CD8-positive, alpha-beta memory T cell (primary cell): Measurements from ENCODE around the gene TMEM170B. TPM values are rescaled to one million over a fixed set of nuclear protein-coding genes. Genes with fewer than 3 reads are reported as not detected.
A peak's percentile ranks its signal among the peaks of the same experiment; 100 is the strongest.
"Not testable (repeated sequence)": the region's sequence is repeated elsewhere in the genome, so short reads cannot be mapped to it uniquely, and the experiment has no call there.

Experiments used
- CTCF ChIA-PET: fragments of 350-600 bp; sonication (Branson Sonifier 250); formaldehyde crosslinking; loops from one replicate; lab custom pipeline; 2021; ENCODE audit warnings: antibody characterized with exemption; lab: Charles Lee
- POLR2A ChIA-PET: fragments of 350-600 bp; sonication (Branson Sonifier 250); formaldehyde crosslinking; loops from one replicate; lab custom pipeline; 2021; ENCODE audit warnings: antibody characterized with exemption; lab: Charles Lee
- DNase-seq, 5 donors: peaks; one replicate each; pipeline versions ENCODE4 v3.0.0 to v3.0.0-alpha.2; 2020 to 2022; ENCODE audit warnings: mixed read lengths in 1 of 5
- H3K27ac ChIP-seq: one replicate; pipeline ENCODE4 v1.7.0; 2013; ENCODE audit warnings: low read depth, mild to moderate bottlenecking, low read length, moderate library complexity
- H3K27me3 ChIP-seq: 2 replicates; pipeline ENCODE4 v1.7.0; 2013; ENCODE audit warnings: low read length, mild to moderate bottlenecking; ENCODE audit not compliant: insufficient read depth, poor library complexity, severe bottlenecking
- H3K36me3 ChIP-seq: 2 replicates; pipeline ENCODE4 v1.7.0; 2013; ENCODE audit warnings: mild to moderate bottlenecking, low read length, moderate library complexity; ENCODE audit not compliant: insufficient read depth
- H3K4me1 ChIP-seq: 2 replicates; pipeline ENCODE4 v1.7.0; 2013; ENCODE audit warnings: mild to moderate bottlenecking, low read length, moderate library complexity; ENCODE audit not compliant: insufficient read depth
- H3K4me3 ChIP-seq: 2 replicates; pipeline ENCODE4 v1.7.0; 2013; ENCODE audit warnings: mild to moderate bottlenecking, low read length
- H3K9me3 ChIP-seq: 2 replicates; pipeline ENCODE4 v1.7.0; 2013; ENCODE audit warnings: mild to moderate bottlenecking, low read length
- H3K27ac Mint-ChIP-seq, 8 donors: one replicate each; pipeline ENCODE4 v1.8.0; 2020 to 2021; ENCODE audit warnings: mixed read lengths in 8 of 8, mild to moderate bottlenecking in 6 of 8, inconsistent platforms in 3 of 8, moderate library complexity in 3 of 8
- H3K27me3 Mint-ChIP-seq, 2 donors: one replicate each; pipeline ENCODE4 v1.8.0; 2020 to 2021; ENCODE audit warnings: mixed read lengths in 2 of 2, mild to moderate bottlenecking in 1 of 2, moderate library complexity in 1 of 2
- H3K36me3 Mint-ChIP-seq, 3 donors: one replicate each; pipeline ENCODE4 v1.8.0; 2020 to 2021; ENCODE audit warnings: mixed read lengths in 3 of 3, inconsistent platforms in 1 of 3, mild to moderate bottlenecking in 1 of 3
- H3K4me1 Mint-ChIP-seq, 3 donors: one replicate each; pipeline ENCODE4 v1.8.0; 2020 to 2021; ENCODE audit warnings: mixed read lengths in 3 of 3, inconsistent platforms in 1 of 3, mild to moderate bottlenecking in 1 of 3
- H3K4me3 Mint-ChIP-seq, 7 donors: one replicate each; pipeline ENCODE4 v1.8.0; 2020 to 2021; ENCODE audit warnings: mixed read lengths in 7 of 7, mild to moderate bottlenecking in 6 of 7, moderate library complexity in 4 of 7, inconsistent platforms in 2 of 7
- H3K9me3 Mint-ChIP-seq, 5 donors: one replicate each; pipeline ENCODE4 v1.8.0; 2020 to 2022; ENCODE audit warnings: mixed read lengths in 5 of 5, mild to moderate bottlenecking in 3 of 5, moderate library complexity in 2 of 5, inconsistent platforms in 1 of 5
- polyA plus RNA-seq: library from polyadenylated mRNA; unstranded; fragments of 300-500 nt; fragmentation: Illumina TruSeq; gene quantifications from one replicate; pipeline ENCODE4 v1.2.3, GENCODE V29; 2021
- total RNA-seq, 2 experiments: library from RNA; stranded (reverse); gene quantifications; one replicate each; pipeline ENCODE4 v1.2.3, GENCODE V29; 2021

Gene TMEM170B
- total and polyA plus RNA-seq, 3 experiments from 2014 or later, result 0.30 to 2.7 (median 2.6) TPM

DNA sequence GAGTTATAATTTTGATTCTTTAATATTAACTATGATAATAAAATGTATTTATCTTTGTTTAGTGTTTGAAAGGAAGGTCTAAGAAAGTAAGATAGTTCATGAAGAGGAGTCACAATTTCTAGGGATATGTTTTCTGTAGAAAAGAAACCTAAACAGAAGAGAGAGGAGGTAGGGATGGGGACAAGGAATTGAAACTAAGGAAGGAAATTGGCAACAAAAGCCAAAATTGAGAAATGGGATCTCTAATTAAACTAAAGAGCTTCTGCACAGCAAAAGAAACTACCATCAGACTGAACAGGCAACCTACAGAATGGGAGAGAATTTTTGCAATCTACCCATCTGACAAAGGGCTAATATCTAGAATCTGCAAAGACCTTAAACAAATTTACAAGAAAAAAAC lies 10.3 kb downstream of the TMEM170B start:
- H3K27me3 ChIP-seq, H3K4me3 Mint-ChIP-seq, DNase-seq, H3K36me3 ChIP-seq, H3K4me1 Mint-ChIP-seq, H3K4me1 ChIP-seq, H3K9me3 ChIP-seq, H3K27me3 Mint-ChIP-seq, POLR2A ChIA-PET, H3K4me3 ChIP-seq, H3K27ac ChIP-seq, H3K36me3 Mint-ChIP-seq, H3K9me3 Mint-ChIP-seq, CTCF ChIA-PET: not testable (repeated sequence)
- peak overlapping the region in 1 of 8 donors; percentile 11 for H3K27ac Mint-ChIP-seq

DNA sequence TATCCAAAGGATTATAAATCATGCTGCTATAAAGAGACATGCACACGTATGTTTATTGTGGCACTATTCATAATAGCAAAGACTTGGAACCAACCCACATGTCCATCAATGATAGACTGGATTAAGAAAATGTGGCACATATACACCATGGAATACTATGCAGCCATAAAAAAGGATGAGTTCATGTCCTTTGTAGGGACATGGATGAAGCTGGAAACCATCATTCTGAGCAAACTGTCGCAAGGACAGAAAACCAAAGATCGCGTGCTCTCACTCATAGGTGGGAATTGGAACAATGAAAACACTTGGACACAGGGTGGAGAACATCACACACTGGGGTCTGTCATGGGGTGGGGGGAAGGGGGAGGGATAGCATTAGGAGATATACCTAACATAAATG lies 11.0 kb downstream of the TMEM170B start:
- not testable (repeated sequence) for H3K36me3 Mint-ChIP-seq

DNA sequence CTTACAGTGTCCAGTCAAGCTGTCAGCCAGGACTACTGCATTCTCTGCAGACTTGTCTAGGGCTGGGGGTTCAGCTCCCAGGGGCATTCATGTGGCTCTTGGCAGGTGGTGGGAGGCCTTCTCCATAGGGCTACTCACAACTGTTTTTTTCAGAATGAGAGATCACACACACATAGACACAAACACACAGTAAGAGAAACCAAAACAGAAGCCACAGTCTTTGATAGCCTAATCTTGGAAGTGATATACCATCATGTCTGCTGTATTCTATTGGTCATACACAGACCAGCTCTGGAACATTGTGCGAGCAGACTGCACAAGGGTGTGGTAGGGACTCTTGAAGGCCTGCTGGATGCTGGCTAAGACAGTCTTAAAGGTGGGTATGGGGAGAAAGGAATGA lies 13.5 kb downstream of the TMEM170B start:
- H3K4me1 Mint-ChIP-seq, result peaks cover 0 to 5% (median 0%) of the 10 kb centered on the region in 3 donors
- H3K9me3 Mint-ChIP-seq, result no peaks in the 10 kb centered on the region
- no peak overlapping the region for H3K4me3 Mint-ChIP-seq
- H3K27ac Mint-ChIP-seq, result peak overlapping the region in 2 of 8 donors; percentile 19 to 49
- H3K36me3 Mint-ChIP-seq, result peaks cover 0 to 2% (median 0%) of the 10 kb centered on the region in 3 donors
- Histone ChIP-seq H3K27me3 (no peaks in the 10 kb centered on the region), H3K4me1 (no peaks in the 10 kb centered on the region), H3K36me3 (no peaks in the 10 kb centered on the region), H3K27ac (no peak overlapping the region), H3K4me3 (no peak overlapping the region), H3K9me3 (no peaks in the 10 kb centered on the region)
- H3K27me3 Mint-ChIP-seq, result no peaks in the 10 kb centered on the region
- ChIA-PET POLR2A (no interaction called here), CTCF (no interaction called here)
- no peak for DNase-seq

More for the DNA sequence above, 11.0 kb downstream of the TMEM170B start:
- POLR2A ChIA-PET, H3K27ac ChIP-seq, H3K27ac Mint-ChIP-seq, H3K4me3 ChIP-seq, H3K4me1 Mint-ChIP-seq, H3K9me3 ChIP-seq, H3K27me3 Mint-ChIP-seq, CTCF ChIA-PET, DNase-seq, H3K27me3 ChIP-seq, H3K36me3 ChIP-seq, H3K4me3 Mint-ChIP-seq, H3K4me1 ChIP-seq, H3K9me3 Mint-ChIP-seq: not testable (repeated sequence)

DNA sequence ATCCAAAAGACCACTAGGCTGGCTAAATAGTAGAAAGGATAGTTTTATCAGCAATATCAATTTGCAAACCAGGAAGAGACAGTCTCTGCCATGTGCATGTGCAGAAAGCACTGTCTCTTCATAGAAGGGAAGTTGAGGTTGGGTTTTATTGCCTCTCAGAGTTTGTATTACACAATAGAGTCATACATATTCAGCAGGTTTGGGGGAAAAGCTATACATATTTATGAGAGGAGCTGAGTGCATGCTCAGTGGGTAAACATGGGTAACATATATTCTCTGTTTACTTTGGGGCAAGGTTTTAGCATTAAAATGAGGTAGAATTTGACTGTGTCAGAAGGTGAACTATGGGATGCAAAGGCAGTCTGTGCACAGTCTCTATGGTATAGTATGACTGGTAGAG lies 14.9 kb downstream of the TMEM170B start:
- Histone ChIP-seq H3K9me3 (no peaks in the 10 kb centered on the region), H3K27me3 (no peaks in the 10 kb centered on the region), H3K4me1 (no peaks in the 10 kb centered on the region), H3K27ac (no peak overlapping the region), H3K4me3 (no peak overlapping the region), H3K36me3 (no peaks in the 10 kb centered on the region)
- H3K36me3 Mint-ChIP-seq, result peaks cover 0 to 2% (median 0%) of the 10 kb centered on the region in 3 donors
- no peaks in the 10 kb centered on the region for H3K9me3 Mint-ChIP-seq
- no peak for DNase-seq
- POLR2A ChIA-PET, result no interaction called here
- peaks cover 0 to under 1% of the 10 kb centered on the region in 2 donors for H3K27me3 Mint-ChIP-seq
- CTCF ChIA-PET, result interaction anchor here (1.2 kb wide), 1 partner anchor 14 kb away, joined by 3 read pairs; no protein-coding TSS in a partner anchor
- no peak overlapping the region for H3K27ac Mint-ChIP-seq
- peaks cover 0 to 5% (median 0%) of the 10 kb centered on the region in 3 donors for H3K4me1 Mint-ChIP-seq
- H3K4me3 Mint-ChIP-seq, result no peak overlapping the region

DNA sequence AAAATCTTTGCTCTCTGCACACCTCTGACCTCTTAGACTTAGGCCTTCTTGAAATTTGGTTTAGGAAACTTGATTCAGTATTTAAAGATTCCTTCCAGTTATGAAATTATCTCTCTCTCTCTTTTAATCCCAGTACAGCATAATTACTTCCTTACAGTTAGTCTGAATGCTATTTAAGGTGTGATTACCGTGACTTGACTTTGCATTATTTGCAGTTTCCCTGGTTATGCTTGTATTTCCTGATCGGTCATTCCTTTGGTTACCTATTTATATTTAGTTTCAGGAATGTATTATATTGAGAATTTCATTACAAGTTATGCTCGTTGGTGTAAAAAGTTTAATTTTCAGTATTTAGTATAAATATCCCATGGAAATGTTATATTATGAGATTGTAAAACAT lies 16.3 kb downstream of the TMEM170B start:
- no peak overlapping the region for H3K27ac Mint-ChIP-seq
- Histone ChIP-seq H3K4me1 (no peaks in the 10 kb centered on the region), H3K27me3 (no peaks in the 10 kb centered on the region), H3K36me3 (no peaks in the 10 kb centered on the region), H3K9me3 (no peaks in the 10 kb centered on the region), H3K4me3 (no peak overlapping the region), H3K27ac (no peak overlapping the region)
- H3K27me3 Mint-ChIP-seq, result peaks cover 0 to 3% of the 10 kb centered on the region in 2 donors
- ChIA-PET POLR2A (interaction anchor here (0.7 kb wide), 1 partner anchor 16 kb away, joined by 3 read pairs; the partner anchor contains the start of gene TMEM170B), CTCF (no interaction called here)
- H3K9me3 Mint-ChIP-seq, result no peaks in the 10 kb centered on the region
- H3K4me1 Mint-ChIP-seq, result peaks cover 0 to 5% (median 0%) of the 10 kb centered on the region in 3 donors
- no peak for DNase-seq
- H3K36me3 Mint-ChIP-seq, result peaks cover 0 to 2% (median 0%) of the 10 kb centered on the region in 3 donors
- H3K4me3 Mint-ChIP-seq, result no peak overlapping the region

DNA sequence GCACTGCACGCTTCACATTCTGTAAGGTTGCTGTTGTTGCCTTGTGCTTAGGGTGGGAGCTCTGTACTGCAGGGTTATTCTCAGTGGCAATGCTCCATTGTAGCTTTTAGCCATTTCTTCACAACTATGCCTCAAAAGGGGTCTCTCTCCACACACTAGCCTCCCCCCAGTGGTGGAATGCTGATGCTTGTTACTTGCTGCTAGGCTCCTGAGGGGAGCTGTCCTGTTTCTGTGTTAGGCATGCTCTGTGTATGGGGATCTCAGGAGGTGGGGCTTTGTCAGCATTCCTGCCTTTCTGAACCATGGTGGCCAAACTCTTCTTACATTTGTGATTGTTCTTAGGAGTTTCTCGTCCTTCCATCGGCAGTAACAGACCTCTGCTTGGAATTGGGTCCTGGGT lies 18.8 kb downstream of the TMEM170B start:
- peaks cover 0 to 2% (median 0%) of the 10 kb centered on the region in 3 donors for H3K36me3 Mint-ChIP-seq
- Histone ChIP-seq H3K36me3 (no peaks in the 10 kb centered on the region), H3K27ac (no peak overlapping the region), H3K27me3 (no peaks in the 10 kb centered on the region), H3K4me3 (no peak overlapping the region), H3K4me1 (no peaks in the 10 kb centered on the region), H3K9me3 (no peaks in the 10 kb centered on the region)
- H3K4me3 Mint-ChIP-seq, result no peak overlapping the region
- no peaks in the 10 kb centered on the region for H3K9me3 Mint-ChIP-seq
- DNase-seq, result no peak
- H3K4me1 Mint-ChIP-seq, result peaks cover 0 to 5% (median 0%) of the 10 kb centered on the region in 3 donors
- ChIA-PET POLR2A (no interaction called here), CTCF (no interaction called here)
- no peak overlapping the region for H3K27ac Mint-ChIP-seq
- H3K27me3 Mint-ChIP-seq, result peaks cover 0 to 3% of the 10 kb centered on the region in 2 donors

DNA sequence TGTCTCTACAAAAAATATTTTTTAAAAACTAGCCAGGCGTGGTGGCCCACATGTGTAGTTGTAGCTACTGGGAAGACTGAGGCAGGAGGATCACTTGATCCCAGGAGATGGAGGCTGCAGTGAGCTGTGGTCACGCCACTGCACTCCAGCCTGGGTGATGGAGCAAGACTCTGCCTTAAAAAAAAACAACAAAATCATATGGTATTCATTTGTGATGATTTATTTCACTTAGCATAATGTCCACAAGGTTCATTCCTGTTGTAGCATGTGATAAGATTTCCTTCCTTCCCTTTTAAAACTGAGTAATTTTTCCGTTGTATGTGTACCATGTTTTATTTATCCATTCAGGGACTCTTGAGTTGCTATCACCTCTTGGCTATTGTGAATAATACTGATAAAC lies 26.2 kb downstream of the TMEM170B start:
- Mint-ChIP-seq H3K36me3 (peaks cover 6 to 14% (median 8%) of the 10 kb centered on the region in 3 donors), H3K4me1 (no peaks in the 10 kb centered on the region), H3K9me3 (no peaks in the 10 kb centered on the region), H3K27me3 (no peaks in the 10 kb centered on the region), H3K27ac (no peak overlapping the region), H3K4me3 (no peak overlapping the region)
- CTCF ChIA-PET, result interaction anchor here (1.3 kb wide), 1 partner anchor 12 kb away, joined by 3 read pairs; no protein-coding TSS in a partner anchor
- H3K27me3 ChIP-seq, result no peaks in the 10 kb centered on the region
- no peak for DNase-seq
- H3K9me3 ChIP-seq, result no peaks in the 10 kb centered on the region
- no peaks in the 10 kb centered on the region for H3K4me1 ChIP-seq
- no peak overlapping the region for H3K4me3 ChIP-seq
- POLR2A ChIA-PET, result no interaction called here
- H3K36me3 ChIP-seq, result no peaks in the 10 kb centered on the region
- no peak overlapping the region for H3K27ac ChIP-seq

DNA sequence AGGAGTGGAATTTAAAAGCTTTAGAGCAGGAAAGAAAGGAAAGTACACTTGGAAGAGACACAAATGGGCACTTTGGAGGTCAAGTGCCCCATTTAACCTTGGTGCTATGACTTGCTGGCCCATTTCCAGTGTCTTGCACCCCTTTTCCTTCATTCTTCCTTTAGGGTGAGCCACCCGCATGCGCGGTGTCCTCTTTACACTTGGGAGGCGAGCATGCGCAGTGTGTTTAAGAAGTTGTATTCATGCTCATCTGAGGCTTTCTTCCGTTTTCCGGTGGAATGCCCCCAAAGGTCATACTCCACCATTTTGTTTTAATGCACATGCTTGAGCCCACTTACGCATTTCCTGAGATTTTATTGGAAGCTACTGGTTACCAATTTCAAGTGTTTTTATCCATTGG lies 29.1 kb downstream of the TMEM170B start:
- Mint-ChIP-seq H3K4me3 (no peak overlapping the region), H3K36me3 (peaks cover 6 to 14% (median 8%) of the 10 kb centered on the region in 3 donors), H3K4me1 (no peaks in the 10 kb centered on the region), H3K27me3 (no peaks in the 10 kb centered on the region), H3K27ac (no peak overlapping the region), H3K9me3 (no peaks in the 10 kb centered on the region)
- Histone ChIP-seq H3K27ac (no peak overlapping the region), H3K27me3 (no peaks in the 10 kb centered on the region), H3K9me3 (no peaks in the 10 kb centered on the region), H3K4me1 (no peaks in the 10 kb centered on the region), H3K36me3 (no peaks in the 10 kb centered on the region), H3K4me3 (no peak overlapping the region)
- POLR2A ChIA-PET, result no interaction called here
- CTCF ChIA-PET, result no interaction called here
- DNase-seq, result no peak
